ENCODE measurements around the gene GRK6. TPM values are rescaled to one million over a fixed set of nuclear protein-coding genes. Genes with fewer than 3 reads are reported as not detected.
A peak's percentile ranks its signal among the peaks of the same experiment; 100 is the strongest.

Gene GRK6
- total and polyA plus RNA-seq, 9 of the 15 experiments (the other 6 are each of a cell fraction or from before 2014, with no cell fraction given) = 0.63 to 122 (median 44.5) TPM

GRCh38 chr5:177487144-177487543, 60.7 kb downstream of the GRK6 start:
- FAIRE-seq = no peak
- intact Hi-C loops (cut with micrococcal nuclease) (no loop called here), in situ Hi-C loops (cut with MboI) (no loop called here)
- Histone ChIP-seq H3K9me1 (ENCODE audit: control insufficient read depth, insufficient read depth, low read length) (no peaks in the 10 kb centered on the region), H3K9me3 (replicated peaks; ENCODE audit: control insufficient read depth, insufficient read depth, low read depth, low read length) (no peaks in the 10 kb centered on the region), H2AFZ (ENCODE audit: low read depth, low read length) (no peak overlapping the region), H3K9ac (ENCODE audit: insufficient read depth in 1 of 2, low read depth in 2 of 2, low read length in 2 of 2) (no peak overlapping the region), H3K4me3 (no peak overlapping the region), H3K36me3 (ENCODE audit: control insufficient read depth, insufficient read depth, low read length) (peaks cover 76% of the 10 kb centered on the region; the same call in 2 of the 3 replicates), H3K27me3 (ENCODE audit: control insufficient read depth in 2 of 2, insufficient read depth in 2 of 2, low read length in 2 of 2) (no peaks in the 10 kb centered on the region), H3K79me2 (ENCODE audit: control insufficient read depth, insufficient read depth, low read length) (no peaks in the 10 kb centered on the region), H4K20me1 (replicated peaks; ENCODE audit: control insufficient read depth, insufficient read depth, low read length) (0 out of 2 replicates have a peak, but pooled peaks cover 3% of the 10 kb centered on the region), H3K27ac (ENCODE audit: extremely low read depth, low read depth, low read length) (no peak overlapping the region), H3K4me1 (replicated peaks in 1 of 2; ENCODE audit: control insufficient read depth in 2 of 2, insufficient read depth in 2 of 2, low read length in 2 of 2) (peaks cover 2 to 56% of the 10 kb centered on the region in 2 experiments; a peak in 4 of 5 replicates), H3K4me2 (ENCODE audit: insufficient read depth, low read length) (no peak overlapping the region)
- no TSS peak for BruUV-seq (replicated peaks)
- ChIA-PET CTCF (ENCODE audit: low intra/inter-chr PET ratio) (no interaction called here), POLR2A (interaction anchor here (0.7 to 3.4 kb wide), 4 partner anchors 9 to 39 kb away, joined by 3 to 30 read pairs (median 6); partner anchors contain the start of gene PDLIM7)
- ATAC-seq = no peak
- DNase-seq (ENCODE audit: extremely low read depth in 1 of 4, low spot score in 3 of 4) = no peak
- whole genome bisulfite sequencing (ENCODE audit: insufficient coverage, low coverage, missing lambda C conversion rate) = 89% methylated on average over 8 of the region's 8 CpGs
- TF ChIP-seq ZNF232 (CRISPR knock-in tag; IDR thresholded peaks at IDR 0.05) (no peak), CBFA2T2 (conservative IDR thresholded peaks at IDR 0.05) (0 out of 2 replicates have a peak, but pooled peaks have one; percentile 6), SRSF1 (IDR thresholded peaks at IDR 0.05; ENCODE audit: low read depth, low read length) (no peak), ARID4B (CRISPR knock-in tag; IDR thresholded peaks at IDR 0.05) (no peak), BDP1 (IDR thresholded peaks at IDR 0.05; ENCODE audit: insufficient read depth, insufficient read length) (no peak), RAD51 (IDR thresholded peaks at IDR 0.05; ENCODE audit: borderline replicate concordance, low read depth) (peak; percentile 27; the same call in 1 of the 2 replicates), HINFP (tag; conservative IDR thresholded peaks at IDR 0.05; ENCODE audit: low read depth) (no peak)

Data from K562 (cell line).